ENCODE results near the gene RBM14. TPM values are rescaled to one million over a fixed set of nuclear protein-coding genes. Genes with fewer than 3 reads are reported as not detected.

The RBM14 gene
- total RNA-seq, 1 donor from 2014 or later = 63.3 TPM

GRCh38 chr11:66593650-66594049, 22.8 kb upstream of the RBM14 start:
- Histone ChIP-seq H3K27me3 (no peaks in the 10 kb centered on the region), H3K9me3 (no peaks in the 10 kb centered on the region), H3K4me3 (peak overlapping the region; percentile 90), H3K36me3 (no peaks in the 10 kb centered on the region), H3K4me1 (peaks cover 26% of the 10 kb centered on the region), H3K27ac (peak overlapping the region; percentile 85)
- intact Hi-C loops (cut with DNase I) = no loop called here
- no peak for DNase-seq
- ATAC-seq = no peak
- TF ChIP-seq CTCF (IDR thresholded peaks at IDR 0.05) = no peak

GRCh38 chr11:66595245-66595904, 21.1 kb upstream of the RBM14 start:
- H3K4me3 ChIP-seq = no peak overlapping the region
- intact Hi-C loops (cut with DNase I) = no loop called here
- peaks cover 26% of the 10 kb centered on the region for H3K4me1 ChIP-seq
- H3K9me3 ChIP-seq = no peaks in the 10 kb centered on the region
- H3K27ac ChIP-seq = peak overlapping the region; percentile 63
- DNase-seq = no peak
- no peak for TF ChIP-seq CTCF (IDR thresholded peaks at IDR 0.05)
- H3K36me3 ChIP-seq = peaks cover 11% of the 10 kb centered on the region
- no peak for ATAC-seq
- H3K27me3 ChIP-seq = no peaks in the 10 kb centered on the region

- H3K27ac ChIP-seq = no peak overlapping the region
- TF ChIP-seq CTCF (IDR thresholded peaks at IDR 0.05) = no peak
- no peak for DNase-seq
Observed at GRCh38 chr11:66598993-66599392, 17.4 kb upstream of the RBM14 start.

GRCh38 chr11:66600219-66600618, 16.2 kb upstream of the RBM14 start:
- DNase-seq (no peak), ATAC-seq (no peak)
- Histone ChIP-seq H3K4me3 (no peak overlapping the region), H3K36me3 (peaks cover 22% of the 10 kb centered on the region), H3K27me3 (no peaks in the 10 kb centered on the region), H3K4me1 (peaks cover 8% of the 10 kb centered on the region), H3K9me3 (no peaks in the 10 kb centered on the region), H3K27ac (no peak overlapping the region)
- no peak for TF ChIP-seq CTCF (IDR thresholded peaks at IDR 0.05)
- intact Hi-C loops (cut with DNase I) = no loop called here

More at GRCh38 chr11:66598993-66599392, 17.4 kb upstream of the RBM14 start:
- H3K9me3 ChIP-seq = no peaks in the 10 kb centered on the region
- ATAC-seq = no peak
- peaks cover 19% of the 10 kb centered on the region for H3K4me1 ChIP-seq
- intact Hi-C loops (cut with DNase I) = no loop called here
- no peak overlapping the region for H3K4me3 ChIP-seq
- H3K36me3 ChIP-seq = peaks cover 12% of the 10 kb centered on the region
- H3K27me3 ChIP-seq = no peaks in the 10 kb centered on the region

- peaks cover 27% of the 10 kb centered on the region for H3K36me3 ChIP-seq
- no peak for TF ChIP-seq CTCF (IDR thresholded peaks at IDR 0.05)
- intact Hi-C loops (cut with DNase I) = no loop called here
- peaks cover 2% of the 10 kb centered on the region for H3K4me1 ChIP-seq
- H3K27ac ChIP-seq = no peak overlapping the region
- no peaks in the 10 kb centered on the region for H3K27me3 ChIP-seq
- peak; percentile 30 for ATAC-seq
- H3K9me3 ChIP-seq = no peaks in the 10 kb centered on the region
- DNase-seq = no peak
- H3K4me3 ChIP-seq = no peak overlapping the region
Observed at GRCh38 chr11:66600631-66601233, 15.7 kb upstream of the RBM14 start.

Measured in upper lobe of right lung (tissue), 1 donor.